HepG2 (cell line): ENCODE measurements around the gene SRSF8. TPM values are rescaled to one million over a fixed set of nuclear protein-coding genes. Genes with fewer than 3 reads are reported as not detected.
A peak's percentile ranks its signal among the peaks of the same experiment; 100 is the strongest.

ENCODE experiments used
- EEA1 ChIP-seq: sonication (generic); formaldehyde crosslinking; IDR thresholded peaks from 2 replicates; pipeline ENCODE4 v1.5.1; 2020; ENCODE audit warnings: mild to moderate bottlenecking, missing genetic modification reagents, borderline replicate concordance
- KDM6A ChIP-seq: IDR thresholded peaks from 2 replicates; pipeline ENCODE4 v1.6.1; 2016; ENCODE audit warnings: low read depth
- NAIF1 ChIP-seq: sonication (generic); formaldehyde crosslinking; IDR thresholded peaks from 2 replicates; pipeline ENCODE4 v1.5.0; 2020; ENCODE audit warnings: mild to moderate bottlenecking, missing genetic modification reagents, borderline replicate concordance
- PRDM10 ChIP-seq: sonication (generic); formaldehyde crosslinking; IDR thresholded peaks from 2 replicates; pipeline ENCODE4 v1.4.0; 2020; ENCODE audit warnings: low read depth, missing genetic modification reagents
- RERE ChIP-seq: IDR thresholded peaks from 2 replicates; pipeline ENCODE4 v1.6.1; 2016; ENCODE audit warnings: low read depth, missing genetic modification reagents, missing compliant biosample characterization
- ZBTB39 ChIP-seq: sonication (generic); formaldehyde crosslinking; IDR thresholded peaks from 2 replicates; pipeline ENCODE4 v1.5.0; 2020; ENCODE audit warnings: missing genetic modification reagents
- ZBTB49 ChIP-seq: sonication (generic); formaldehyde crosslinking; IDR thresholded peaks from 2 replicates; pipeline ENCODE4 v1.4.0; 2020; ENCODE audit warnings: missing genetic modification reagents, borderline replicate concordance
- ZSCAN25 ChIP-seq: sonication (generic); formaldehyde crosslinking; IDR thresholded peaks from 2 replicates; pipeline ENCODE4 v1.8.0; 2022; ENCODE audit warnings: mild to moderate bottlenecking, missing genetic modification reagents
- ZXDC ChIP-seq: sonication (generic); formaldehyde crosslinking; IDR thresholded peaks from 2 replicates; pipeline ENCODE4 v1.5.0; 2020; ENCODE audit warnings: mild to moderate bottlenecking, missing genetic modification reagents
- polyA plus RNA-seq, 8 experiments: library from polyadenylated mRNA; depleted of rRNA in 3 of 8; stranded (reverse) in 7 of 8; unstranded in 1 of 8; fragments of >200 nt; fragmentation: Illumina TruSeq in 4 of 8; extraction: Trizol in 4 of 8; gene quantifications; 2 replicates each; pipeline versions ENCODE4 v1.2.1 to v1.2.3, GENCODE V29; 2011 to 2016; ENCODE audit warnings: low read depth in 4 of 8, missing spikeins in 1 of 8, mixed read lengths in 1 of 8; ENCODE audit not compliant: insufficient read depth in 1 of 8
- total RNA-seq, 5 experiments: library from RNA; depleted of rRNA; stranded (reverse); fragments of >200 nt; fragmentation: Illumina TruSeq; extraction: Trizol; gene quantifications; 2 replicates each; pipeline ENCODE4 v1.2.3, GENCODE V29; 2016; ENCODE audit warnings: low read depth in 1 of 5

SRSF8 gene
- total and polyA plus RNA-seq, 2 of the 13 experiments (the other 11 are each of a cell fraction or from before 2014, with no cell fraction given), result 21.8 to 25.8 TPM

GRCh38 chr11:95067039-95067840 is 521 bp downstream of the SRSF8 start (continued):
- no peak for TF ChIP-seq ZBTB49 (CRISPR knock-in tag)
- TF ChIP-seq PRDM10, result no peak
- TF ChIP-seq ZBTB39 (CRISPR knock-in tag), result no peak
- no peak for TF ChIP-seq RERE (CRISPR knock-in tag)
- 0 out of 2 replicates have a peak, but pooled peaks have one; percentile 38 for TF ChIP-seq EEA1 (CRISPR knock-in tag)
- TF ChIP-seq ZXDC (CRISPR knock-in tag), result 0 out of 2 replicates have a peak, but pooled peaks have one; percentile 27
- TF ChIP-seq NAIF1, result no peak
- TF ChIP-seq KDM6A, result no peak
- TF ChIP-seq ZSCAN25 (CRISPR knock-in tag), result no peak
